ENCODE measurements around the gene OTOP2. TPM values are rescaled to one million over a fixed set of nuclear protein-coding genes. Genes with fewer than 3 reads are reported as not detected.

OTOP2 gene
- polyA plus RNA-seq, 3 donors, result 0.05 TPM; not detected in 2

DNA sequence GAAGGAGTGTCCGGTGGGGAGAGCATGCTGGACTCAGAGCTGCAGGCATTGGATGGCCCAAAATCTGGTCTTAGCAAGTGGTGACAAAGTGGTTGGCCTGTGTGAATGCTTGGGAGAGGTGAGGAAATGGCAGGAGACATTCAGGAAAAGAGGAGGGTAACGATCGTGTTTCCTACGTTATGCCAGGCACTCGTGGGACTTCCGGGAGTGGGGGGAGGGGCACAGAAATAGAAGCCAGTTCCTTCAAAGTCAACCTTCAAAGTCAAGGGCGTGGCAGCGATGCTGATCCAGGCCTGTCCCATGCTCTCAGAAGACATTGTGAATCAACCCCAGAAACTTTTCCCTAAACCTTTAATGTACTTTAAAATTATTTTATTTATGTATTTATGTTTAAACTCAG is 15.5 kb downstream of the OTOP2 start:
- H3K79me2 ChIP-seq (ENCODE audit: insufficient read depth, low read length), result no peaks in the 10 kb centered on the region
- H3K36me3 ChIP-seq (replicated peaks in 1 of 2; ENCODE audit: control insufficient read depth in 1 of 2, insufficient read depth in 2 of 2, low read length in 2 of 2), result no peaks in the 10 kb centered on the region
- Mint-ChIP-seq H3K9me3 (peaks cover 0 to 9% (median 2%) of the 10 kb centered on the region in 7 donors), H3K4me1 (no peaks in the 10 kb centered on the region), H3K36me3 (no peaks in the 10 kb centered on the region), H3K27me3 (ENCODE audit: low read depth in 3 of 3) (peaks cover 55 to 86% (median 71%) of the 10 kb centered on the region in 3 donors), H3K27ac (no peak overlapping the region), H3K4me3 (no peak overlapping the region)
- intact Hi-C loops (cut with micrococcal nuclease), result no loop called here
- H3K9me3 ChIP-seq (replicated peaks in 1 of 2; ENCODE audit: control insufficient read depth in 1 of 2, insufficient read depth in 1 of 2, low read length in 2 of 2), result peaks cover 0 to 15% of the 10 kb centered on the region in 2 donors
- no peak overlapping the region for H3K27ac ChIP-seq (ENCODE audit: low read depth in 1 of 2, low read length in 2 of 2)
- H4K20me1 ChIP-seq (ENCODE audit: insufficient read depth, low read length), result no peaks in the 10 kb centered on the region
- no peak overlapping the region for H3K4me2 ChIP-seq (replicated peaks; ENCODE audit: extremely low read depth, low read length, poor library complexity, severe bottlenecking)
- 36% methylated on average over 5 of the region's 8 CpGs for WGBS (ENCODE audit: insufficient coverage)
- TF ChIP-seq, protein P1, sequence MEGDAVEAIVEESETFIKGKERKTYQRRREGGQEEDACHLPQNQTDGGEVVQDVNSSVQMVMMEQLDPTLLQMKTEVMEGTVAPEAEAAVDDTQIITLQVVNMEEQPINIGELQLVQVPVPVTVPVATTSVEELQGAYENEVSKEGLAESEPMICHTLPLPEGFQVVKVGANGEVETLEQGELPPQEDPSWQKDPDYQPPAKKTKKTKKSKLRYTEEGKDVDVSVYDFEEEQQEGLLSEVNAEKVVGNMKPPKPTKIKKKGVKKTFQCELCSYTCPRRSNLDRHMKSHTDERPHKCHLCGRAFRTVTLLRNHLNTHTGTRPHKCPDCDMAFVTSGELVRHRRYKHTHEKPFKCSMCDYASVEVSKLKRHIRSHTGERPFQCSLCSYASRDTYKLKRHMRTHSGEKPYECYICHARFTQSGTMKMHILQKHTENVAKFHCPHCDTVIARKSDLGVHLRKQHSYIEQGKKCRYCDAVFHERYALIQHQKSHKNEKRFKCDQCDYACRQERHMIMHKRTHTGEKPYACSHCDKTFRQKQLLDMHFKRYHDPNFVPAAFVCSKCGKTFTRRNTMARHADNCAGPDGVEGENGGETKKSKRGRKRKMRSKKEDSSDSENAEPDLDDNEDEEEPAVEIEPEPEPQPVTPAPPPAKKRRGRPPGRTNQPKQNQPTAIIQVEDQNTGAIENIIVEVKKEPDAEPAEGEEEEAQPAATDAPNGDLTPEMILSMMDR (IDR thresholded peaks at IDR 0.05), result no peak
- no peak for DNase-seq
- H3K4me3 ChIP-seq (replicated peaks in 1 of 3; ENCODE audit: low read depth in 2 of 3, low read length in 3 of 3), result no peak overlapping the region
- no peak overlapping the region for H2AFZ ChIP-seq (ENCODE audit: insufficient read depth, low read depth, low read length, poor library complexity, severe bottlenecking)
- H3K27me3 ChIP-seq (ENCODE audit: control insufficient read depth in 2 of 2, insufficient read depth in 2 of 2, low read length in 2 of 2), result peaks cover 35 to 51% of the 10 kb centered on the region in 2 donors
- H3K9ac ChIP-seq (ENCODE audit: insufficient read depth, low read length, poor library complexity, severe bottlenecking), result no peak overlapping the region
- H3K4me1 ChIP-seq (ENCODE audit: control insufficient read depth in 1 of 2, insufficient read depth in 2 of 2, low read length in 2 of 2), result no peaks in the 10 kb centered on the region

DNA sequence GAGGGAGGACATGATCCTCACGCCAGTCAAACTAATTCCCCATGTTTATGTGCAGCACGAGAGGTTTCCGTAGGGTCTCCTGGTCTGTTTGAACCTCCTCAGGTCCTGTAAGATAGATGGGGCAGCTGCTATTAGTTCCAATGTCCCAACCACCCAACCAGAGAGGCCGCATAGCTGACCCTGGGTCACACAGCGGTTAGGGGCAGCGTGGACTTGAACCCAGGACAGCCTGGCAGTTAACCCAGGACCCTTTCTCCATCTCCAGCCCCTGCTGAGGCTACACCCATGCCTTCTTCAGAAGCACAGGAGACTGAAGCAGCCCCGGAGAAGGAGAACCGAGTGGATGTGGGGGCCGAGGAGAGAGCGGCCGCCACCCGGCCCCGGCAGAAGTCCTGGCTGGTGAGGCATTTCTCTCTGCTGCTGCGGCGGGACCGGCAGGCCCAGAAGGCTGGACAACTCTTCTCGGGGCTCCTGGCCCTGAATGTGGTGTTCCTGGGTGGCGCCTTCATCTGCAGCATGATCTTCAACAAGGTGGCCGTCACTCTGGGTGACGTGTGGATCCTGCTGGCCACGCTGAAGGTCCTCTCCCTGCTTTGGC is 17.2 kb downstream of the OTOP2 start:
- Mint-ChIP-seq H3K4me1 (no peaks in the 10 kb centered on the region), H3K27me3 (ENCODE audit: low read depth in 3 of 3) (peaks cover 52 to 86% (median 66%) of the 10 kb centered on the region in 3 donors), H3K9me3 (peaks cover 0 to 9% (median 0%) of the 10 kb centered on the region in 7 donors), H3K27ac (no peak overlapping the region), H3K36me3 (no peaks in the 10 kb centered on the region), H3K4me3 (no peak overlapping the region)
- intact Hi-C loops (cut with micrococcal nuclease), result no loop called here
- H3K4me2 ChIP-seq (replicated peaks; ENCODE audit: extremely low read depth, low read length, poor library complexity, severe bottlenecking), result no peak overlapping the region
- H2AFZ ChIP-seq (ENCODE audit: insufficient read depth, low read depth, low read length, poor library complexity, severe bottlenecking), result no peak overlapping the region
- H3K9me3 ChIP-seq (replicated peaks in 1 of 2; ENCODE audit: control insufficient read depth in 1 of 2, insufficient read depth in 1 of 2, low read length in 2 of 2), result peaks cover 0 to 12% of the 10 kb centered on the region in 2 donors
- no peak overlapping the region for H3K27ac ChIP-seq (ENCODE audit: low read depth in 1 of 2, low read length in 2 of 2)
- H3K27me3 ChIP-seq (ENCODE audit: control insufficient read depth in 2 of 2, insufficient read depth in 2 of 2, low read length in 2 of 2), result peaks cover 21 to 34% of the 10 kb centered on the region in 2 donors
- H3K4me1 ChIP-seq (ENCODE audit: control insufficient read depth in 1 of 2, insufficient read depth in 2 of 2, low read length in 2 of 2), result no peaks in the 10 kb centered on the region
- no peaks in the 10 kb centered on the region for H3K79me2 ChIP-seq (ENCODE audit: insufficient read depth, low read length)
- H3K4me3 ChIP-seq (replicated peaks in 1 of 3; ENCODE audit: low read depth in 2 of 3, low read length in 3 of 3), result no peak overlapping the region
- no peak for DNase-seq
- no peak overlapping the region for H3K9ac ChIP-seq (ENCODE audit: insufficient read depth, low read length, poor library complexity, severe bottlenecking)
- WGBS (ENCODE audit: insufficient coverage), result 78% methylated on average over 17 of the region's 21 CpGs
- no peaks in the 10 kb centered on the region for H3K36me3 ChIP-seq (replicated peaks in 1 of 2; ENCODE audit: control insufficient read depth in 1 of 2, insufficient read depth in 2 of 2, low read length in 2 of 2)
- TF ChIP-seq, protein P1 (IDR thresholded peaks at IDR 0.05), result no peak
- no peaks in the 10 kb centered on the region for H4K20me1 ChIP-seq (ENCODE audit: insufficient read depth, low read length)
